Liver (tissue), 9 donors: Measurements from ENCODE around the gene SOX2. TPM values are rescaled to one million over a fixed set of nuclear protein-coding genes. Genes with fewer than 3 reads are reported as not detected.

Experiments used
- DNase-seq: peaks from one replicate; pipeline ENCODE4 v3.0.0-alpha.2; 2017; ENCODE audit warnings: low spot score
- H3K27ac ChIP-seq, 2 donors: one replicate each; pipeline ENCODE4 v1.7.0; 2013; ENCODE audit warnings: inconsistent platforms in 2 of 2, low read length in 2 of 2, control low read depth in 1 of 2, low read depth in 1 of 2, mild to moderate bottlenecking in 1 of 2
- H3K27me3 ChIP-seq, 4 donors: one replicate each; pipeline versions ENCODE4 v1.6.1 to v1.7.0; 2013; ENCODE audit warnings: low read length in 3 of 4, inconsistent platforms in 1 of 4, mild to moderate bottlenecking in 1 of 4, moderate library complexity in 1 of 4; ENCODE audit not compliant: control insufficient read depth in 4 of 4, insufficient read depth in 4 of 4
- H3K36me3 ChIP-seq, 4 donors: one replicate each; pipeline versions ENCODE4 v1.6.1 to v1.7.0; 2013; ENCODE audit warnings: low read length in 3 of 4, mild to moderate bottlenecking in 3 of 4, low read depth in 1 of 4, moderate library complexity in 1 of 4; ENCODE audit not compliant: control insufficient read depth in 4 of 4, insufficient read depth in 3 of 4
- H3K4me1 ChIP-seq, 4 donors: one replicate each; pipeline versions ENCODE4 v1.6.1 to v1.7.0; 2013; ENCODE audit warnings: low read length in 3 of 4, mild to moderate bottlenecking in 3 of 4, moderate library complexity in 1 of 4; ENCODE audit not compliant: control insufficient read depth in 4 of 4, insufficient read depth in 4 of 4
- H3K4me3 ChIP-seq, 3 donors: one replicate each; pipeline versions ENCODE4 v1.6.1 to v1.7.0; 2013; ENCODE audit warnings: low read length in 3 of 3, control low read depth in 1 of 3, low read depth in 1 of 3, mild to moderate bottlenecking in 1 of 3
- H3K9ac ChIP-seq, 2 donors: one replicate each; pipeline ENCODE4 v1.7.0; 2013; ENCODE audit warnings: low read length in 2 of 2, mild to moderate bottlenecking in 2 of 2, moderate library complexity in 2 of 2, control low read depth in 1 of 2, low read depth in 1 of 2
- H3K9me3 ChIP-seq, 4 donors: one replicate each; pipeline versions ENCODE4 v1.6.1 to v1.7.0; 2013; ENCODE audit warnings: low read length in 3 of 4; ENCODE audit not compliant: control insufficient read depth in 4 of 4
- HNF4A ChIP-seq, 2 donors: conservative IDR thresholded peaks; 2 replicates each; pipeline ENCODE4 v1.6.1; 2016; ENCODE audit warnings: antibody characterized with exemption in 2 of 2, mild to moderate bottlenecking in 2 of 2
- HNF4G ChIP-seq: IDR thresholded peaks from 2 replicates; pipeline ENCODE4 v1.6.1; 2016; ENCODE audit warnings: antibody characterized with exemption
- MAX ChIP-seq: IDR thresholded peaks from 2 replicates; pipeline ENCODE4 v1.6.1; 2016; ENCODE audit warnings: antibody characterized with exemption
- REST ChIP-seq: IDR thresholded peaks from 2 replicates; pipeline ENCODE4 v1.6.1; 2016; ENCODE audit warnings: antibody characterized with exemption, mild to moderate bottlenecking
- SP1 ChIP-seq: IDR thresholded peaks from 2 replicates; pipeline ENCODE4 v1.6.1; 2018; ENCODE audit warnings: antibody characterized with exemption, mild to moderate bottlenecking
- TAF1 ChIP-seq: conservative IDR thresholded peaks from 2 replicates; pipeline ENCODE4 v1.6.1; 2016; ENCODE audit warnings: antibody characterized with exemption, mild to moderate bottlenecking
- WGBS: extraction: QIAGEN DNeasy Blood & Tissue Kit; methylation state at CpG from one replicate; pipeline ENCODE4 v1.1.7; 2013; 5-methylcytosine and 5-hydroxymethylcytosine counted together
- polyA plus RNA-seq, 2 donors: library from polyadenylated mRNA; stranded (reverse) in 1 of 2; unstranded in 1 of 2; fragments of 200-250 nt in 1 of 2; fragments of >200 nt in 1 of 2; fragmentation: Nextera tagmentation in 1 of 2; extraction: Ambion mirVana in 1 of 2; gene quantifications; one replicate each; pipeline versions ENCODE4 v1.2.1 to v1.2.3, GENCODE V29; 2013 to 2015
- total RNA-seq, 2 donors: library from RNA; depleted of rRNA; stranded (reverse); fragments of >200 nt; gene quantifications; one replicate each; pipeline ENCODE4 v1.2.3, GENCODE V29; 2014
- TF ChIP-seq, protein P1 (sequence below): fragments of 150-350 bp; IDR thresholded peaks from 2 replicates; pipeline ENCODE4 v1.5.1; 2017; ENCODE audit warnings: improper control_type of control experiment, low read depth, low read length; ENCODE audit not compliant: missing input control
- donor health status: healthy.
- donor health status: healthy.
- donor health status: healthy.
- donor health status: healthy.
- donor health status: healthy.

Gene SOX2
- total and polyA plus RNA-seq, 4 donors, result 0.02 TPM; not detected in 3

DNA sequence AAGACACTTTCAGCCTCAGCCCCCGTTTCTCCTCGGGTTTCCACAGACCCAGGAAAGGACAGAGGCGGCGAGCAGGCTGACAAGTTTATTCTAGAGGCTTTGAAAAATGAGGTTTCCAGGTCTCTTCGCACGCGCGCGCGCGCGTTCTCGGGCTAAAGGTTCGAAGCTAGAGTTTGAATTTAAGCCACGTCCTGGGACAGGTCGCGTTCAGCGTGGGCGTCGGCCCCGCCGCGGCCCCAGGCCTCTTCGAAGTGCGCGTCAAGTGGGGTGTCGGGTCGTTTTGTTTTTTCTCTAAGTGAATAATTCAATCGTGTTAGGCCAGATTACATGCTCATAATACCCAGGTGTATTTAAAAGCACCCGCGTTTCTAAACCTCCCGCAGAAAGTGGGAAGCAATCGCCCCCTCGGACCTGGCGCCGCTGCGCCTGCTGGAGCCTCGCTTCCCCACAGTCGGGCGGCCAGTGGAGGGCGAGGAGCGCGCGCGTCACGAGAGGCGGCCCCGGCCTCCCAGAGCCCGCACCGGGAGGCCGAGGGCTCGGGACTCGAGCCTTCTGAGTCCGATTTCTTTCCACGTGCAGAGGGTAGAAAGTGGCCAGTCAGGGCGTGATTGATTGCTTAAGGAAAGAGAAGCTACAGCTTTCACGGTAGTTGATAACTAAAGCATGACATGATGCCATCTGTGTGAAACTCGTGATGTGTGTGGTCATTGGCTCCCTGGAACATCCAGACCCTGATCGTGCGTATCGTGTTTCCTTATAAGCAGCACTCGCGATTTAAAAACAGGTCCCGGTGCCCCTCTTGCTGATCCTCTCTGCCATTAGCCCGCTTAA lies 15.8 kb upstream of the SOX2 start:
- Histone ChIP-seq H3K9me3 (no peaks in the 10 kb centered on the region), H3K36me3 (no peaks in the 10 kb centered on the region), H3K27me3 (peaks cover 6 to 18% (median 8%) of the 10 kb centered on the region in 4 donors), H3K4me3 (peak overlapping the region; percentile 20 to 63 (median 41)), H3K9ac (no peak overlapping the region), H3K27ac (no peak overlapping the region), H3K4me1 (peaks cover 6 to 23% (median 18%) of the 10 kb centered on the region in 4 donors)
- TF ChIP-seq SP1 (no peak), TAF1 (no peak), HNF4A (conservative IDR thresholded peaks at IDR 0.05) (no peak)
- TF ChIP-seq, protein P1, sequence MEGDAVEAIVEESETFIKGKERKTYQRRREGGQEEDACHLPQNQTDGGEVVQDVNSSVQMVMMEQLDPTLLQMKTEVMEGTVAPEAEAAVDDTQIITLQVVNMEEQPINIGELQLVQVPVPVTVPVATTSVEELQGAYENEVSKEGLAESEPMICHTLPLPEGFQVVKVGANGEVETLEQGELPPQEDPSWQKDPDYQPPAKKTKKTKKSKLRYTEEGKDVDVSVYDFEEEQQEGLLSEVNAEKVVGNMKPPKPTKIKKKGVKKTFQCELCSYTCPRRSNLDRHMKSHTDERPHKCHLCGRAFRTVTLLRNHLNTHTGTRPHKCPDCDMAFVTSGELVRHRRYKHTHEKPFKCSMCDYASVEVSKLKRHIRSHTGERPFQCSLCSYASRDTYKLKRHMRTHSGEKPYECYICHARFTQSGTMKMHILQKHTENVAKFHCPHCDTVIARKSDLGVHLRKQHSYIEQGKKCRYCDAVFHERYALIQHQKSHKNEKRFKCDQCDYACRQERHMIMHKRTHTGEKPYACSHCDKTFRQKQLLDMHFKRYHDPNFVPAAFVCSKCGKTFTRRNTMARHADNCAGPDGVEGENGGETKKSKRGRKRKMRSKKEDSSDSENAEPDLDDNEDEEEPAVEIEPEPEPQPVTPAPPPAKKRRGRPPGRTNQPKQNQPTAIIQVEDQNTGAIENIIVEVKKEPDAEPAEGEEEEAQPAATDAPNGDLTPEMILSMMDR, result no peak
- 4% methylated on average over 65 of the region's 65 CpGs for WGBS
- DNase-seq, result no peak

GRCh38 chr3:181696626-181697230 lies 15.0 kb upstream of the SOX2 start:
- no peak for DNase-seq
- Histone ChIP-seq H3K9me3 (no peaks in the 10 kb centered on the region), H3K36me3 (no peaks in the 10 kb centered on the region)

More at GRCh38 chr3:181696626-181697230, 15.0 kb upstream of the SOX2 start:
- Histone ChIP-seq H3K27ac (no peak overlapping the region), H3K4me1 (peaks cover 6 to 24% (median 20%) of the 10 kb centered on the region in 4 donors), H3K4me3 (no peak overlapping the region), H3K27me3 (peaks cover 6 to 21% (median 8%) of the 10 kb centered on the region in 4 donors), H3K9ac (no peak overlapping the region)
- TF ChIP-seq REST, result no peak
- TF ChIP-seq HNF4G, result no peak
- TF ChIP-seq MAX, result no peak
- whole genome bisulfite sequencing, result 31% methylated on average over 11 of the region's 11 CpGs
